GM19452 (cell line): ENCODE measurements around the gene GPHN.

ENCODE experiments used
- ATAC-seq: cut with Tn5 transposase; IDR thresholded peaks from one replicate; pipeline ENCODE4 v1.9.1; 2021; ENCODE audit not compliant: unreplicated experiment

GPHN gene

GRCh38 chr14:66596241-66596985, 88.5 kb downstream of the GPHN start:
- no peak for ATAC-seq

GRCh38 chr14:66600416-66600815, 92.5 kb downstream of the GPHN start:
- ATAC-seq = no peak

- ATAC-seq = no peak
Observed at GRCh38 chr14:66601932-66602578, 94.1 kb downstream of the GPHN start.

DNA sequence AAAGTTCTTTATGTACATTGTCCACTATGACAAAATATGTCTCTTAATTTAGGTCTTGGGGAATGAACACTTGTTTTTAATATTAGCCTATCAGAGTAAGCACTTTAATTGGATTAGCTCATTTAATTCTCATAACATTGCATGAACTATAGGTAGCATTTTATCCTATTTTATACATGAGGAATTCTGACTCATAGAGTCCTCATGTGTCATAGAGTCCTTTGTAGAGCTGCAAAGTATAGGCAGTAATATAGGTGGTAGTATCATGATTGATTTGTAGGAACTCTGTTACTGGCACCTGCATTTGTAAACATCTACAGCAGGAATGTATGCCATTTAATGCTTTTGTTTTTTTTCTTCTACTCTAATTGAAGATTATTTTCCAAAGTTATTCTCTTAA, 96.0 kb downstream of the GPHN start:
- no peak for ATAC-seq

GRCh38 chr14:66606826-66607225, 98.9 kb downstream of the GPHN start:
- ATAC-seq = no peak

DNA sequence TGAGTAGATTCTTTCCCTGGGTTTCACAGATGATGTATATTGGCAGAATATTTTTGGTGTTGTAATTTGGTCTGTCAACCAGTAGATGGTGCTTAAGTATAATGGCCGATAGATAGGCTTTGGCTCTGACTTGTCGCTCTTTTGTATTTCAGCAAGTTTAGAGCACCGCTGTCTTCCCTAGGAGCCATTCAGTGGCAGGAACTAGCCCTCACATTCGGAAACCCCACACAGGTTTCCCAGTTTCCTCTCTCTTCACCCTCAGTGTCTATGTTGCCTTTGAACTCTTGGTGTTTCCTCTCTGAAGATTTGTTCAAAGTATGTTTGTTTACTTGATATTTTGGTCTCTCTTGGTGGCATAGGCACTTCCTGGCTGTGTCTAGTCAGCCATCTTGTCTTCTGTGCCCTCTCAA, 102.2 kb downstream of the GPHN start:
- no peak for ATAC-seq

- no peak for ATAC-seq
Observed at GRCh38 chr14:66613344-66613743, 105.4 kb downstream of the GPHN start.

DNA sequence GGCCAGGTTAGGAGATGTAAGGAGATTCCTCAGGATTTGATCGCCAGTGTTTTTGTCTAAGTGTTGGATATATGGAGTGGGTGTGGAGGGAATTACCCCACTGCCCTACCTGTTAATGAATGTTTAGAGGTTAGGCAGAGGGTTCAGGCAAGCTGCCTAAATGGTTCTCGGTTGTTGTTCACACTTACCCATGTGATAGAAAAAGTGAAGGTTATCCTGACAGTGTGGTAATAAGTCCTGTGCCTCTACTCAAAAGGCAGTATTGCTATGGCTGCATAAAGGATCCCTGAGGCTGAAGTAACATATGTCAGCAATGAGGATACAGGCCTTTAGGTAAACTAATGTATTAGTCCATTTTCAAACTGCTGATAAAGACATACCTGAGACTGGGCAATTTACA, 112.0 kb downstream of the GPHN start:
- no peak for ATAC-seq

- no peak for ATAC-seq
Observed at GRCh38 chr14:66623838-66624237, 115.9 kb downstream of the GPHN start.

GRCh38 chr14:66624336-66624937, 116.5 kb downstream of the GPHN start:
- ATAC-seq = peak; percentile 70

DNA sequence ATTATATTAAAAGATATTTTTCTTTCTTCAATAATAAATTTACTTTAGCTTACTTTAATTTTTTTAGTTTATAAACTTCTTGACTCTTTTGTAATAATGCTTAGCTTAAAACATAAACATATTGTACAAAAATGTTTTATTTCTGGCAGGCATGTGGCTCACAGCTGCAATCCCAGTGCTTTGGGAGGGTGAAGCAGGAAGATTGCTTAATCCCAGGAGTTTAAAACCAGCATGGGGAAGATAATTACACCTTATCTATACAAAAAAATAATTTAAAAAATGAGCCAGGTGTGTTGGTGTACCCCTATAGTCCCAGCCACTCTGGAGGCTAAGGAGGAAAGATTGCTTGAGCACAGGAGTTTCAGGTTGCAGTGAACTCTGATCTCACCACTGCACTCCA, 120.7 kb downstream of the GPHN start:
- no peak for ATAC-seq

- no peak for ATAC-seq
Observed at GRCh38 chr14:66629499-66629898, 121.6 kb downstream of the GPHN start.

GRCh38 chr14:66634876-66635275, 126.9 kb downstream of the GPHN start:
- no peak for ATAC-seq

GRCh38 chr14:66635435-66635834, 127.5 kb downstream of the GPHN start:
- no peak for ATAC-seq

- ATAC-seq = no peak
Observed at GRCh38 chr14:66636240-66636639, 128.3 kb downstream of the GPHN start.

DNA sequence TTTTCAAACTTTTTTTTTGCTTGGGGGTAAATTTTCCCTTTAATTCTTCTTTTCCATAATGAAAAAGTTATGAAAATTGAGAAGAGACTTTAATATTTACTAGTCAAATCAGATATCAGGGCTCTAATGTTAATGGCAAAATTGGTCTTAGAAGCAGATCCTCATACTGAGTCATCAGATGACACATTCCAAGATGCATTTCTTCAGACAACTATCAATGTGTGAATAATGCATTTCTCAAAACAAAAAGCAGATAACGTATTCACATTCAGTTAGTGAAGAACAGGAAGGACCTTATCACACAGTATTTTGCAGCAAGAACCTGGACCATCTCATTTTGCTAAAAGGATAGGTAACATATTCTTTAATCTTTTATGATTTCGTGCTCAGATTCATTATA, 130.7 kb downstream of the GPHN start:
- no peak for ATAC-seq

- no peak for ATAC-seq
Observed at GRCh38 chr14:66641861-66642635, 134.1 kb downstream of the GPHN start.

DNA sequence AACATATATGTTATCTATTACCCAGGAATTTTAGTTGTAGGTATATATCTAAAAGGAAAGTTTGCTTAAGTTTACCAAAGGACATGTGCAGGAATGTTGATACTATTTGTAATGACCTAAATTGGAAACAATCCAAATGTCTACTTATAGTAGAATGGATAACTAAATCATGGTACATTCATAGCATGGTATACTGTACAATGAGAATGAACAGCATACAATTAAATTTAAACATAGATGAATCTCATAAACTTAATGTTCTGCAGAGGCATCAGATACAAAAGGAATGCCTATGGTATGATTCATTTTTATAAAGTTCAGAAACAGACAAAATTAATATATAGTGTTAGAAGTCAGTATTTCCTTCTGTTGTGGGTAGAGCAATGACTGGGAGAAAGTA, 135.4 kb downstream of the GPHN start:
- ATAC-seq = no peak

GRCh38 chr14:66645716-66646115, 137.8 kb downstream of the GPHN start:
- no peak for ATAC-seq

GRCh38 chr14:66649498-66649897, 141.6 kb downstream of the GPHN start:
- ATAC-seq = peak; percentile 72

GRCh38 chr14:66650491-66650911, 142.6 kb downstream of the GPHN start:
- peak; percentile 35 for ATAC-seq
